Heart left ventricle (tissue), 13 donors: ENCODE data around the gene INPP5D.

Experiments used
- CTCF ChIP-seq, 12 donors: fragments of 200-600 bp; sonication (generic) in 4 of 12; IDR thresholded peaks; one replicate each; pipeline versions ENCODE4 v1.5.0 to v1.8.0; 2018 to 2022; ENCODE audit warnings: antibody characterized with exemption in 12 of 12, mild to moderate bottlenecking in 5 of 12
- POLR2A ChIP-seq, 2 donors: fragments of 450-650 bp; IDR thresholded peaks; one replicate each; pipeline ENCODE4 v1.6.1; 2017; ENCODE audit warnings: antibody characterized with exemption in 2 of 2, mild to moderate bottlenecking in 2 of 2, moderate library complexity in 2 of 2
- donor health status: ischemic (EF 13 %, LVEDD 7.1; RV severe dilation, severe dysfunction).
- donor health status: DM: no; HTN: yes; CAD: no.
- donor health status: DM: no; HTN: no; CAD: no.
- donor health status: ischemic (EF 25% LVEDD 6.9; RV normal size, moderate dysfunction).
- donor health status: ischemic (EF 25% LVEDD 5.7; RV mildly dilated, moderate dysfunction).
- donor health status: ischemic (EF 35%, LVEDD 5.7; RV mildly dilated, moderate dysfunction).
- donor health status: nonischemic (EF 11% LVEDD 7.7; RV severe dilation, severe dysfunction).
- donor health status: DM: yes; HTN: yes; CAD: no.
- donor health status: PGD.
- donor health status: ischemic (EF 29% LVEDD 5.4; RV normal size, mild dysfunction).
- donor health status: nonischemic (EF 23%, LVEDD 6.1; RV moderate dilation, normal function).

- TF ChIP-seq CTCF (IDR thresholded peaks at IDR 0.05) (no peak), POLR2A (IDR thresholded peaks at IDR 0.05) (no peak)
Observed at GRCh38 chr2:233111427-233111826, 51.3 kb downstream of the INPP5D start.
